ENCODE results near the gene USP34. TPM values are rescaled to one million over a fixed set of nuclear protein-coding genes. Genes with fewer than 3 reads are reported as not detected.
A peak's percentile ranks its signal among the peaks of the same experiment; 100 is the strongest.
"Not testable (repeated sequence)": the region's sequence is repeated elsewhere in the genome, so short reads cannot be mapped to it uniquely, and the experiment has no call there.

Gene USP34
- total RNA-seq, 1 donor from 2014 or later: 108 TPM

- intact Hi-C loops (cut with DNase I): no loop called here
- Histone ChIP-seq H3K27ac (no peak overlapping the region), H3K27me3 (ENCODE audit: low read depth) (no peaks in the 10 kb centered on the region), H3K4me1 (no peaks in the 10 kb centered on the region), H3K9me3 (no peaks in the 10 kb centered on the region), H3K36me3 (peaks cover 15% of the 10 kb centered on the region), H3K4me3 (no peak overlapping the region)
- ATAC-seq: no peak
- TF ChIP-seq CTCF (IDR thresholded peaks at IDR 0.05): no peak
- no peak for DNase-seq
Observed at GRCh38 chr2:61157371-61158003, 313.4 kb downstream of the USP34 start.

DNA sequence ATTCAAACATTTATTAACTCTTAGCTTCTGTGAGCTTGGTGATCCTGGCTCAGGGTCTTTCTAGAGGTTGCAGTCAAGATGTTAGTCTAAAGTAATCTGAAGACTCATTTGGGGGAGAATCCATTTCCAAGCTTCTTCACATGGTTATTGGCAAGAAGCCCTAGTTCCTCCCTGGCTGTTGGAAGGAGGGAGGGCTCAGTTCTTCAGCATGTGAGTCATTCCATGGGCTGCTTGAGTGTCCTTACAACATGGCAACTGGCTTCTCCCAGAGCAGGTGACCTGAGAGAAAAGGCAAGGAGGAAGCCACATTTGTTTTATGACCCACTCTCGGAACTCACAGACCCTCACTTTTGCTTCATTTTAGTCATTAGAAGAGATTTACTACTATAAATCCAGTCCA is 319.5 kb downstream of the USP34 start:
- no peaks in the 10 kb centered on the region for H3K27me3 ChIP-seq (ENCODE audit: low read depth)
- TF ChIP-seq CTCF (IDR thresholded peaks at IDR 0.05): no peak
- peaks cover 24% of the 10 kb centered on the region for H3K36me3 ChIP-seq
- H3K4me3 ChIP-seq: no peak overlapping the region
- H3K9me3 ChIP-seq: no peaks in the 10 kb centered on the region
- intact Hi-C loops (cut with DNase I): no loop called here
- no peaks in the 10 kb centered on the region for H3K4me1 ChIP-seq
- ATAC-seq (no peak), DNase-seq (no peak)
- no peak overlapping the region for H3K27ac ChIP-seq

DNA sequence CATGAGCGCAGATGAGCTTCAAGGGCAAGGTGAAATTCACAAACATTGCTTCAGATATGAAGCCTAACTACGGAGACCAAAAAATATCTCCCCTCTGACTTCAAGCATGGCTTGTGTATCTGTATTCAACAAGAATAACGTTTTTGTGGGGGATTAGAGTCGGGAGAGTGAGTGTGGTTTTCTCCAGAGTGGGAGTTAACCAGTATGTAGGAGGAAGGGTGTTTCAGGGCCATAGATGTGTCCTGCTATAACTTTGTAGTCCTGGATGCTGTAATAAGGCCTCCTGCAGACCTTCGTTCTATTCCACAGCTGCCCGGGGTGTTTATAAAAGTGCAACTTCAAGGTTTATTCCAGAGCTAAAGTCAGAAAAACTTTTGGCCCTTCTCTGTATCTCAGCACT is 321.8 kb downstream of the USP34 start:
- ATAC-seq (no peak), DNase-seq (no peak)
- Histone ChIP-seq H3K9me3 (no peaks in the 10 kb centered on the region), H3K4me3 (no peak overlapping the region), H3K36me3 (peaks cover 24% of the 10 kb centered on the region), H3K27ac (no peak overlapping the region), H3K27me3 (ENCODE audit: low read depth) (no peaks in the 10 kb centered on the region), H3K4me1 (peaks cover 6% of the 10 kb centered on the region)
- TF ChIP-seq CTCF (IDR thresholded peaks at IDR 0.05): no peak
- intact Hi-C loops (cut with DNase I): no loop called here

GRCh38 chr2:61148091-61148490 is 322.8 kb downstream of the USP34 start:
- DNase-seq; H3K27me3 ChIP-seq (ENCODE audit: low read depth); intact Hi-C loops (cut with DNase I); ATAC-seq; H3K27ac ChIP-seq; H3K4me3 ChIP-seq; H3K4me1 ChIP-seq; H3K9me3 ChIP-seq: not testable (repeated sequence)
- peaks cover 24% of the 10 kb centered on the region for H3K36me3 ChIP-seq

DNA sequence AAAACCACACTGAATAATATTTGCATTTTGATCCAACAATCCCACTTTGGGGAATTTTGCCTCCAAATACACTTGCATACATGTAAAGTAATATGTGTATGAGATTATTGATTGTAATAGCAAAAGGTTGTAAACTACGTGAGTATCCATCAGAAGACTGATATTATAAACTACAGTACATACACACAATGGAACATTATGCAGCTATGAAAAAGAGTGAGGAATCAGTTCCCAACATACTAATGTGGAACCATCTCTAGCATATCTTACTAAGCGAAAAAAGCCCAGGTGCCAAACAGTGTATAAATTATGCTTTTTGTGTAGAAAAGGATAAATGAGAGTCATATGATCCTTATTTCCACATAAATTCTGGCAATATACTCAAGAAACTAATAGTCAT is 324.9 kb downstream of the USP34 start:
- H3K4me1 ChIP-seq: peaks cover 6% of the 10 kb centered on the region
- intact Hi-C loops (cut with DNase I): no loop called here
- peak overlapping the region; percentile 73 for H3K4me3 ChIP-seq
- H3K27me3 ChIP-seq (ENCODE audit: low read depth): no peaks in the 10 kb centered on the region
- TF ChIP-seq CTCF (IDR thresholded peaks at IDR 0.05): no peak
- H3K9me3 ChIP-seq: no peaks in the 10 kb centered on the region
- no peak for ATAC-seq
- peaks cover 24% of the 10 kb centered on the region for H3K36me3 ChIP-seq
- no peak for DNase-seq
- no peak overlapping the region for H3K27ac ChIP-seq

- H3K4me1 ChIP-seq: peaks cover 6% of the 10 kb centered on the region
- H3K27ac ChIP-seq: peak overlapping the region; percentile 86
- intact Hi-C loops (cut with DNase I): no loop called here
- H3K4me3 ChIP-seq: peak overlapping the region; percentile 73
- no peak for TF ChIP-seq CTCF (IDR thresholded peaks at IDR 0.05)
- no peaks in the 10 kb centered on the region for H3K9me3 ChIP-seq
- DNase-seq (peak; percentile 97), ATAC-seq (peak; percentile 99)
- no peaks in the 10 kb centered on the region for H3K27me3 ChIP-seq (ENCODE audit: low read depth)
- peaks cover 17% of the 10 kb centered on the region for H3K36me3 ChIP-seq
Observed at GRCh38 chr2:61144697-61145268, 326.1 kb downstream of the USP34 start.

All from lower lobe of right lung (tissue), 2 donors.